NT2/D1 (cell line): Measurements from ENCODE around the gene BTBD2.

Source experiments
- SUZ12 ChIP-seq: IDR thresholded peaks from 2 replicates; pipeline ENCODE4 v1.6.1; 2011; ENCODE audit not compliant: insufficient read length, insufficient read depth; ENCODE audit errors: extremely low read depth
- YY1 ChIP-seq: IDR thresholded peaks from 2 replicates; pipeline ENCODE4 v1.6.1; 2011; ENCODE audit not compliant: insufficient read length, insufficient read depth
- ZNF274 ChIP-seq: IDR thresholded peaks from 2 replicates; pipeline ENCODE4 v1.6.1; 2011; ENCODE audit warnings: mild to moderate bottlenecking, low read depth, low read length

GRCh38 chr19:2035590-2035991 is 20.1 kb upstream of the BTBD2 start:
- TF ChIP-seq ZNF274: no peak
- peak; percentile 60 for TF ChIP-seq YY1
- TF ChIP-seq SUZ12: no peak
